Amniotic epithelial cell (primary cell): ENCODE data around the gene ZNF385D.
"Not testable (repeated sequence)": the region's sequence is repeated elsewhere in the genome, so short reads cannot be mapped to it uniquely, and the experiment has no call there.

Source experiments
- DNase-seq: peaks from one replicate; pipeline ENCODE4 v3.0.0-alpha.2; 2010; ENCODE audit warnings: low read depth

ZNF385D gene

GRCh38 chr3:21509731-21510470, 241.1 kb downstream of the ZNF385D start:
- DNase-seq, result peak; percentile 50

GRCh38 chr3:21508246-21508645, 242.8 kb downstream of the ZNF385D start:
- DNase-seq, result no peak

- peak; percentile 81 for DNase-seq
Measured at GRCh38 chr3:21505711-21506460, 245.1 kb downstream of the ZNF385D start.

- no peak for DNase-seq
Measured at GRCh38 chr3:21502656-21503055, 248.4 kb downstream of the ZNF385D start.

- no peak for DNase-seq
Measured at GRCh38 chr3:21500834-21501233, 250.2 kb downstream of the ZNF385D start.

GRCh38 chr3:21490671-21491070, 260.3 kb downstream of the ZNF385D start:
- not testable (repeated sequence) for DNase-seq

- DNase-seq, result no peak
Measured at GRCh38 chr3:21487520-21487919, 263.5 kb downstream of the ZNF385D start.

- not testable (repeated sequence) for DNase-seq
Measured at GRCh38 chr3:21486024-21486935, 264.7 kb downstream of the ZNF385D start.

GRCh38 chr3:21484828-21485144, 266.2 kb downstream of the ZNF385D start:
- DNase-seq, result no peak

GRCh38 chr3:21484057-21484827, 266.8 kb downstream of the ZNF385D start:
- DNase-seq, result peak; percentile 53

GRCh38 chr3:21481991-21482390, 269.0 kb downstream of the ZNF385D start:
- DNase-seq, result no peak

- DNase-seq, result no peak
Measured at GRCh38 chr3:21477541-21478288, 273.3 kb downstream of the ZNF385D start.

GRCh38 chr3:21466476-21466875, 284.5 kb downstream of the ZNF385D start:
- DNase-seq, result no peak

GRCh38 chr3:21464746-21465145, 286.3 kb downstream of the ZNF385D start:
- DNase-seq, result no peak

GRCh38 chr3:21463319-21463718, 287.7 kb downstream of the ZNF385D start:
- DNase-seq, result no peak

GRCh38 chr3:21462141-21462540, 288.9 kb downstream of the ZNF385D start:
- DNase-seq, result no peak

GRCh38 chr3:21457084-21457483, 293.9 kb downstream of the ZNF385D start:
- no peak for DNase-seq

GRCh38 chr3:21449738-21450137, 301.3 kb downstream of the ZNF385D start:
- DNase-seq, result no peak

- DNase-seq, result peak; percentile 43
Measured at GRCh38 chr3:21447476-21448151, 303.4 kb downstream of the ZNF385D start.

- DNase-seq, result no peak
Measured at GRCh38 chr3:21446945-21447475, 304.0 kb downstream of the ZNF385D start.
